ENCODE measurements around the gene CACNA1H. TPM values are rescaled to one million over a fixed set of nuclear protein-coding genes. Genes with fewer than 3 reads are reported as not detected.

Gene CACNA1H
- total and polyA plus RNA-seq, 11 donors = 1.6 to 14.6 (median 3.2) TPM

- H3K36me3 ChIP-seq = no peaks in the 10 kb centered on the region
- no peak for DNase-seq
- H3K9me3 ChIP-seq = no peaks in the 10 kb centered on the region
- TF ChIP-seq POLR2A (IDR thresholded peaks at IDR 0.05) (no peak), CTCF (IDR thresholded peaks at IDR 0.05) (no peak)
- no peak for ATAC-seq
- H3K27ac ChIP-seq = no peak overlapping the region
- intact Hi-C loops (cut with DNase I) = no loop called here
- no peak overlapping the region for H3K4me3 ChIP-seq
- H3K4me1 ChIP-seq = no peaks in the 10 kb centered on the region
- 63 to 81% (median 70%) methylated on average over 26 to 35 of the region's 35 CpGs for WGBS, 4 donors
- peaks cover 0 to 49% (median 9%) of the 10 kb centered on the region in 9 donors for H3K27me3 ChIP-seq
These were observed 32.9 kb upstream of the CACNA1H start for GRCh38 chr16:1119766-1120576.

- H3K4me1 ChIP-seq = no peaks in the 10 kb centered on the region
- no peak overlapping the region for H3K27ac ChIP-seq
- intact Hi-C loops (cut with DNase I) = no loop called here
- DNase-seq = no peak
- WGBS, 4 donors = 70 to 100% (median 73%) methylated on average over 3 to 22 of the region's 22 CpGs
- no peaks in the 10 kb centered on the region for H3K36me3 ChIP-seq
- no peak for TF ChIP-seq POLR2A (IDR thresholded peaks at IDR 0.05)
- TF ChIP-seq CTCF (IDR thresholded peaks at IDR 0.05) = no peak
- H3K27me3 ChIP-seq = peaks cover 0 to 49% (median 9%) of the 10 kb centered on the region in 9 donors
- no peak for ATAC-seq
- no peak overlapping the region for H3K4me3 ChIP-seq
- H3K9me3 ChIP-seq = no peaks in the 10 kb centered on the region
These were observed 32.3 kb upstream of the CACNA1H start for GRCh38 chr16:1120577-1120941.

- intact Hi-C loops (cut with DNase I) = no loop called here
- no peak overlapping the region for H3K27ac ChIP-seq
- 74 to 78% (median 76%) methylated on average over 18 to 23 of the region's 23 CpGs for WGBS, 4 donors
- no peak for TF ChIP-seq POLR2A (IDR thresholded peaks at IDR 0.05)
- TF ChIP-seq CTCF (IDR thresholded peaks at IDR 0.05) = no peak
- H3K27me3 ChIP-seq = peaks cover 0 to 50% (median 9%) of the 10 kb centered on the region in 9 donors
- H3K9me3 ChIP-seq = no peaks in the 10 kb centered on the region
- H3K4me3 ChIP-seq = no peak overlapping the region
- H3K4me1 ChIP-seq = no peaks in the 10 kb centered on the region
- H3K36me3 ChIP-seq = no peaks in the 10 kb centered on the region
- ATAC-seq (no peak), DNase-seq (no peak)
These were observed 31.9 kb upstream of the CACNA1H start for GRCh38 chr16:1121009-1121408.

GRCh38 chr16:1121601-1122397, 31.1 kb upstream of the CACNA1H start:
- peaks cover 0 to 51% (median 7%) of the 10 kb centered on the region in 9 donors for H3K27me3 ChIP-seq
- 73 to 78% (median 76%) methylated on average over 20 to 30 of the region's 30 CpGs for WGBS, 4 donors
- no peak overlapping the region for H3K4me3 ChIP-seq
- DNase-seq = no peak
- intact Hi-C loops (cut with DNase I) = no loop called here
- no peaks in the 10 kb centered on the region for H3K9me3 ChIP-seq
- no peaks in the 10 kb centered on the region for H3K4me1 ChIP-seq
- H3K27ac ChIP-seq = no peak overlapping the region
- H3K36me3 ChIP-seq = no peaks in the 10 kb centered on the region
- no peak for ATAC-seq
- TF ChIP-seq POLR2A (IDR thresholded peaks at IDR 0.05) = no peak
- TF ChIP-seq CTCF (IDR thresholded peaks at IDR 0.05) = no peak

Measured in heart left ventricle (tissue), 16 donors.